Activated T-cell treated with anti-CD3 and anti-CD28 coated beads, Interleukin-2, amount 50 U/mL, for 4 hours (primary cell): ENCODE data around the gene ZNF213. TPM values are rescaled to one million over a fixed set of nuclear protein-coding genes. Genes with fewer than 3 reads are reported as not detected.

Experiments
- ATAC-seq, 2 donors: fragments of 200-7000 bp; cut with Tn5 transposase; one replicate each; pipeline ENCODE4 v1.10.0; 2021
- DNase-seq: peaks from one replicate; pipeline ENCODE4 v3.0.0-alpha.2; 2020
- H3K27me3 Mint-ChIP-seq: one replicate; pipeline ENCODE4 v1.8.0; 2021; ENCODE audit warnings: low read depth, mixed read lengths
- H3K36me3 Mint-ChIP-seq: one replicate; pipeline ENCODE4 v1.8.0; 2022; ENCODE audit warnings: mixed read lengths; ENCODE audit not compliant: insufficient read depth
- H3K4me1 Mint-ChIP-seq: one replicate; pipeline ENCODE4 v1.8.0; 2021; ENCODE audit warnings: low read depth, mixed read lengths
- H3K4me3 Mint-ChIP-seq: one replicate; pipeline ENCODE4 v1.8.0; 2021; ENCODE audit warnings: mild to moderate bottlenecking, moderate library complexity, mixed read lengths
- H3K9me3 Mint-ChIP-seq: one replicate; pipeline ENCODE4 v1.8.0; 2021; ENCODE audit warnings: mixed read lengths
- total RNA-seq, 3 donors: library from RNA; stranded (reverse); gene quantifications; one replicate each; pipeline ENCODE4 v1.2.1, GENCODE V29; 2021

Gene ZNF213
- total RNA-seq, 3 donors from 2014 or later = 9.8 to 12.0 (median 9.9) TPM

DNA sequence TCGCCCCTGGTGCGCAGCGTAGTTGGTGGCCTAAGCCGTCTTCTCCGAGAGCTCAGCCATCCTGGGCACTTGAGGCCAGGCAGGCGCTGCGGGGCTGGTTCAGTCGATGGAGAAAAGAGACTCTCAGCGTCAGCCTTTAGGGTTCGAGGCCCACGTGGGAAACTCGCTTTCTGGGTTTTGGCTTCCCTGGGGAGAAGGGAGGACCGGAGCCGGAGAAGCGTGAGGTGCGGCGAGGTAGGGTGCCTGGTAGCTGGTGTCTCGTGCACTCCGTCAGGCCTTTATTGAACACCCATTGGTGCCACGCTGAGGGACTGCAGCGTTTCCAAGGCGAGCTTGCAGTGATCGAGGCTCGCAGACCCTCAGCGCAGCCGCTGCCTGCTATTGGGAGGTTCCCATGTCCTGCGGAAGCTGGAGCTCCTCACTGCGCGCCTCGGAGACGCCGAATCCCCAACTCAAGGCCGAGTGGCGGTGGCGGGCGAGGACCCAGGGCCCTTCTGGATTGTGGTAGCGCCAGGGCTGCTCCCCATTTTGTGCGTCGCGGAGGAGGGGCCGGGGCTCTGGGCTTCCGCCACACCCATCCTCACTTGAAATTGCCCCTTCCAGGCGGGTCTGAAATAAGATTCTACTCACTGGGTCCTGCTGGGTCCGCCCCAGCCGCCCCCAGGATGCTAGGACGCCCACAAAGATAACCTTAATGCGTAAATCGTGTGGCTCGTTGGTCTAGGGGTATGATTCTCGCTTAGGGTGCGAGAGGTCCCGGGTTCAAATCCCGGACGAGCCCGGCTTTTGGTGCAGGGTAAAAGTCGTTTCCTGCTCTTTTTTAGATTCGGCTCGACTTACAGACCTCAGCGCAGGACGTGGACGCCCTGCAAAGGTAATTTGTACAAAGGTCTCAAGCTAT is 54.3 kb downstream of the ZNF213 start:
- H3K4me3 Mint-ChIP-seq = peak overlapping the region; percentile 71
- DNase-seq = no peak
- no peaks in the 10 kb centered on the region for H3K36me3 Mint-ChIP-seq
- peaks cover 42% of the 10 kb centered on the region for H3K4me1 Mint-ChIP-seq
- H3K27me3 Mint-ChIP-seq = peaks cover 80% of the 10 kb centered on the region
- ATAC-seq = peak; percentile 25 to 35
- H3K9me3 Mint-ChIP-seq = no peaks in the 10 kb centered on the region

DNA sequence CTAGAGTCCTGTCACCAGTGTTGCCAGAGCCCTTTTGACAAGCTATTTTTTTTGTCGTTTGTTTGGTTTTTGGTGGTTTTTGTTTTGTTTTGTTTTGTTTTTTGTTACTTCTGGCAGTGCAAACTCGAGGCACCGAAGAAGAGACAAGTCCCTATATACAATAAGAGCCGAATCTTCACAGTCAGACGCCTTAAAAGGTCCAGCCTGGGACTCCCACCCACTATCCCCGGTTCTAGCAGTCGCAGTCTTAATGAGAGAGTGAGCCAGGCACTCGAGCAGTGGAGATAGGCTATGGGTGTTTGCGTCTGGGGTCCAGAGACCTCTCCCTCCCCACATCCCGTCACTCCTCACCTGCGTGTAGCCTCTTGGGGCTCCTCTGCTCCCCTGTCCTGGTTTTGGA is 55.0 kb downstream of the ZNF213 start:
- Mint-ChIP-seq H3K36me3 (no peaks in the 10 kb centered on the region), H3K4me1 (peaks cover 41% of the 10 kb centered on the region), H3K4me3 (peak overlapping the region; percentile 71), H3K9me3 (no peaks in the 10 kb centered on the region), H3K27me3 (peaks cover 82% of the 10 kb centered on the region)
- ATAC-seq = no peak
- DNase-seq = no peak

DNA sequence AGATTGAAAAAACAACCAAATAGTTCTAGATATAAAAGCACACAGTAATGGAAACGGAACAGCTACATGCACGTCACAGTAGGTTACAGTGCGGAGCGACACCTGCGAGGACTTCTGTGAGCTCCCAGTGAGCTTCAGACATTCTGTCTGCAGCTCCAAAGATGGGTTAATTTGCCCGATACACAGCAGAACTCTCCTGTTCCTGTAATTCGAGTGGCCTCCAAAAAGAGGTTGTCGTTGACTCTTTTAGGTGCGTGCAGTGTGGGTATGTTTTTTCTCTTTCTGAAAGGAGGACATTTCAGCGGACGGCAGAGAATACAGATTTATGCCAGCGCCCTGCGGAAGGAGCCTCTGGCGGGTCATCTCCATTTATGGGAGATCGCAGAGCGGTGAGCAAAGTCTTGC is 56.1 kb downstream of the ZNF213 start:
- Mint-ChIP-seq H3K36me3 (no peaks in the 10 kb centered on the region), H3K27me3 (peaks cover 86% of the 10 kb centered on the region), H3K9me3 (no peaks in the 10 kb centered on the region), H3K4me1 (peaks cover 41% of the 10 kb centered on the region), H3K4me3 (peak overlapping the region; percentile 66)
- no peak for ATAC-seq
- no peak for DNase-seq

Other genes starting within 250 kb of the ZNF213 start
- gene FLYWCH1, start 223.1 kb upstream of the ZNF213 start, total RNA-seq = 10 to 100 TPM; 39.8 to 47.9 (median 46.8) TPM
- under 1 TPM in 2 of 3 donors, not detected in 1; 0.11 TPM for gene KREMEN2, start 170.8 kb upstream of the ZNF213 start, total RNA-seq
- 10 to 100 TPM; 17.4 to 24.9 (median 22.6) TPM for gene PAQR4, start 165.7 kb upstream of the ZNF213 start, total RNA-seq
- gene PKMYT1, start 154.6 kb upstream of the ZNF213 start, total RNA-seq = 10 to 100 TPM; 53.1 to 79.1 (median 66.0) TPM
- gene CLDN9, start 122.1 kb upstream of the ZNF213 start, total RNA-seq = not detected
- gene CLDN6, start 116.8 kb upstream of the ZNF213 start, total RNA-seq = under 1 TPM; 0.18 to 0.30 (median 0.22) TPM
- 1 to 10 TPM; 4.2 to 6.9 (median 5.1) TPM for gene TNFRSF12A, start 114.7 kb upstream of the ZNF213 start, total RNA-seq
- 10 to 100 TPM; 32.7 to 36.9 (median 33.9) TPM for gene HCFC1R1, start 111.1 kb upstream of the ZNF213 start, total RNA-seq
- 10 to 100 TPM; 70.4 to 86.3 (median 71.7) TPM for gene THOC6, start 111.0 kb upstream of the ZNF213 start, total RNA-seq
- under 1 TPM in 1 of 3 donors, not detected in 2; 0.05 TPM for gene BICDL2, start 98.1 kb upstream of the ZNF213 start, total RNA-seq
- gene MMP25, start 88.5 kb upstream of the ZNF213 start, total RNA-seq = under 1 TPM; 0.46 to 0.84 (median 0.66) TPM
- gene IL32, start 69.4 kb upstream of the ZNF213 start, total RNA-seq = 100 to 1,000 TPM; 585 to 715 (median 696) TPM
- under 1 TPM in 2 of 3 donors, not detected in 1; 0.11 TPM for gene ZSCAN10, start 35.7 kb upstream of the ZNF213 start, total RNA-seq
- under 1 TPM in 2 of 3 donors, not detected in 1; 0.18 to 0.57 TPM for gene ZNF205, start 22.4 kb upstream of the ZNF213 start, total RNA-seq
- gene OR1F1, start 53.2 kb downstream of the ZNF213 start, total RNA-seq = not detected
- gene ZNF200, start 100.1 kb downstream of the ZNF213 start, total RNA-seq = 1 to 10 TPM; 9.0 to 9.7 (median 9.6) TPM
- under 1 TPM in 1 of 3 donors, not detected in 2; 0.14 TPM for gene MEFV, start 121.6 kb downstream of the ZNF213 start, total RNA-seq
- 10 to 100 TPM; 39.7 to 44.5 (median 41.5) TPM for gene ZNF263, start 148.5 kb downstream of the ZNF213 start, total RNA-seq
- gene TIGD7, start 170.4 kb downstream of the ZNF213 start, total RNA-seq = 1 to 10 TPM; 1.7 to 3.2 (median 2.1) TPM
- gene ZNF75A, start 170.5 kb downstream of the ZNF213 start, total RNA-seq = 10 to 100 TPM; 20.9 to 23.1 (median 21.9) TPM
- gene OR2C1, start 220.9 kb downstream of the ZNF213 start, total RNA-seq = not detected